T-helper 1 cell treated with Interleukin-12 subunit alpha and Interleukin-12 subunit beta and Interleukin-4 antibody, amounts not matched to agents 30 ng/mL and 1 ng/mL, for 36 hours (primary cell): ENCODE measurements around the gene RAB21. TPM values are rescaled to one million over a fixed set of nuclear protein-coding genes. Genes with fewer than 3 reads are reported as not detected.

Experiments
- intact Hi-C: fragments of 100-400 bp; cut with micrococcal nuclease; formaldehyde crosslinking; loops from one replicate; pipeline ENCODE4 v1.15.1; 2024
- total RNA-seq: library from RNA; stranded (reverse); gene quantifications from 2 replicates; pipeline ENCODE4 v1.2.3, GENCODE V29; 2022

Gene RAB21
- 63.3 and 70.8 TPM in 2 replicates for total RNA-seq

- intact Hi-C loops: loop anchor here (1.0 to 2.0 kb wide), 5 partner anchors 68 to 1510 kb away; partner anchors contain the start of genes TBC1D15, TMEM19 and ZFC3H1
These were observed at the start of gene RAB21 for GRCh38 chr12:71754461-71755145. TSS of gene RAB21 (plus strand) at chr12:71754863. CDS start at chr12:71755130, 267 bp downstream.

DNA sequence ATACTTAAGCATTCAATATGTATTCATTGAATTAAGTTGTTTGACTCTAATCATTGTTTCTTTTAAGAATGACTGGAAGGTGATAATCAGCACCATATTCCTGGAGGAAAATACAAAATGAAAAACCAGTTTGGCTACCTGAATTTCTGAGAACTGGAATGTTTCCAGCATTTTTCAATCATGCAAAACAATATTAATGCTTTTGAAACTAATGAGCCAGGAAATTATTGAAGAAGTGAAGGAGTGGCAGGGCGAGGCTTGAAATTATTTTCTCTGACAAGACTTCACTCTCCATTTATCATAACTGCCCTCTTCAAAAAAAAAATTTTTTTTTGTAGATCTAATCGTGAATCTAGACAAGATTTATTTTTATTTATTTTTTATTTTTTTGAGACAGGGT lies 49.7 kb upstream of the RAB21 start:
- intact Hi-C loops: no loop called here

- intact Hi-C loops: no loop called here
These were observed 46.0 kb upstream of the RAB21 start for GRCh38 chr12:71708658-71709057.

GRCh38 chr12:71710276-71711125 lies 44.2 kb upstream of the RAB21 start:
- intact Hi-C loops: no loop called here

GRCh38 chr12:71718611-71719010 lies 36.1 kb upstream of the RAB21 start:
- intact Hi-C loops: no loop called here

DNA sequence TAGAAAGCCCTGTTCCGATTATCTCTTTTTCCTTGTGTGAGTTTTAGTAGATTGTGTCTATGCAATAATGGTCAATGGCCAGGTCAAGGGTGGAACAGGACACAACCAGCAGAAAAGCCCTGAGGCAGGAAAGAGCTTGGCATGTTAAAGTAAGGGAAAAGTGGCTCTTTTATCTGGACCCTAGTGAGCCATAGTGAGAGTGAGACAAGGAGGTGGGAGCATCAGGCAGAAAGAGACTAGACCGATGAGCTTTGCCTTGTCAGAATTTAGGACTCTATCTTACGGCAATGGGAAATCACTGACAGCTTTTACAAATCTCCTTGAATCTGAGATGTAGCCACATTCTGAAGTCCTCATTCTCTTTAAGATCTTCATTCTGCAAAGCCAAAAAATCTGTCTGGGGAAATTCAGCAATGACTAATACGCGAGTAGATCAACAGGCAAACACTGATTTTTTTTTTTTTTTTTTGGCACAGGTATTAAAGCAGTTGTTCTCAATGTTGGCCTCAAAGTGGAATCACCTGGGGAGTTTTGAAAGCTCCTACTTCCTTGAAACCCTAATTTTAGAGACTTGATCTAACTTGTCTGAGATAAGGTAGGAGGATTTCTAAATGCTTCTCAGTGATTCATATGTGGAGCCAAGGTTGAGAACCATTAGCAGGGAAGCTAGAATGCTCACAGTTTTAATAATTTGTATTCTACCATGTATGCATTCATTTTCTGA lies 34.9 kb upstream of the RAB21 start:
- intact Hi-C loops: no loop called here

- intact Hi-C loops: no loop called here
These were observed 32.7 kb upstream of the RAB21 start for GRCh38 chr12:71721783-71722505.

DNA sequence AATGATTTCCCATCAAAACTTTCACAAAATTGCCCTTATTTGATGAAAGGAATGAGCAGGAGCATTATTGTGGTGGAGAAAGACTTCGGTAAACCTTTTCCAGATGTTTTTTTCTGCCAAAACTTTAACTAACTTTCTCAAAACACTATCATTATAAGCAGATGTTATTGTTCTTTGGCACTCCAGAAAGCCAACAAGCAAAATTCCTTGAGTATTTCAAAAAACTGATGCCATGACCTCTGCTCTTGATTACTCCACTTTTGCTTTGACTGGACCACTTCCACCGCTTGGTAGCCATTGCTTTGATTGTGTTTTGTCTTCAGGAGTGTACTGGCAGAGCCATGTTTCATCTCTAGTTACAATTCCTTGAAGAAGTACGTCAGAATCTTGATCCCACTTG lies 29.7 kb upstream of the RAB21 start:
- intact Hi-C loops: no loop called here

- intact Hi-C loops: no loop called here
These were observed 28.1 kb upstream of the RAB21 start for GRCh38 chr12:71726548-71726947.

DNA sequence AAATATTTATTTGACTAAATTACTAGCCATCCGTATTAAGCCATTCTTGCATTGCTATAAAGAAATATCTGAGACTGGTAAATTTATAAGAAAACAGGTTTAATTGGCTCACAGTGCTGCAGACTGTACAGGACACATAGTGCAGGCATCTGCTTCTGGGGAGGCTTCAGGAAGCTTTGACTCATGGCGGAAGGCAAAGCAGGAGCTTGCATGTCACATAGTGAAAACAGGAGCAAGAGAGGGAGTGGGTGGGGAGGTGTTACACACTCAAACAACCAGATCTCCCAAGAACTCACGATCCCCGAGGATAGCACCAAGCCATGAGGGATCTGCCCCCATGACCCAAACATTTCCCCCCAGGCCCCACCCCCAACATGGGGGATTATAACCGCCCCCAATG lies 26.7 kb upstream of the RAB21 start:
- intact Hi-C loops: no loop called here

GRCh38 chr12:71730936-71731335 lies 23.7 kb upstream of the RAB21 start:
- intact Hi-C loops: no loop called here

DNA sequence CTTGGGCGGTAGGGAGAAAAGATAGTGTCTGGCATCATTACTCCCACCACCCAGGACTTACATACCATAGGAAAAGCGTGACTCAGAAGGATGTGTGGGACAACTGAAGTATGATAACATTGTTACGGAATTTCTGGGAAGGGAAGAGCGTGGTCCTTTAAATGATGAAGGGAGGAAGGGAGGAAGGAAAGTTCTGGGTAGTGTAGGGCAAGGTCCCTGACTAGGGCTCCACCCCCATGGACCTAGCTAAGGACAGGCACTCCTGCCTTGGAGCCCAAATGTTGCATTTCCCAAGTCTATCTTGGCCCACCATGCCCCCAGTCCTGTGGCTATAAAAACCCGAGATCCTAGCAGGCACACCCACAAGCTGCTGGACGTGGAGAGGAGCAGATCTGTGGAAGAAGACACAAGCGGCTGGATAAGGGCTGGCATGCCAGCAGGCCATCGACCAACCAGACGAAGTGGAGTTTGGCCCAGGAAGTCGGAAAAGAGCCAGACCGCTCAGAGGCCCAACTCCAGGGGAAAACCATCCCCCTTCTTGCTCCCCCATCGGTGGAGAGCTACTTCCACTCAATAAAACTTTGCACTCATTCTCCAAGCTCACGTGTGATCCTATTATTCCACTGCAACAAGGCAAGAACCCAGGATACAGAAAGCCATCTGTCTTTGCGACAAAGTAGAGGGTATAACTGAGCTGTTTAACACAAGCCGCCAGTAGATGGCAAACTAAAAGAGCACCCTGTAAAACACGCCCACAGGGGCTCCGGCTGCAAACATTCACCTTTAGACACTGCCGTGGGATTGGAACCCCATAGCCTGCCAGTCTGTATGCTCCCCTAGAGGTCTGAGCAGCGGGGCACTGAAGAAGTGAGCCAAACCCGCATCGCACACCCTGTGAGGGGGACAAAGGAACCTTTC lies 23.0 kb upstream of the RAB21 start:
- intact Hi-C loops: no loop called here

- intact Hi-C loops: no loop called here
These were observed 22.3 kb upstream of the RAB21 start for GRCh38 chr12:71732357-71732712.

- intact Hi-C loops: no loop called here
These were observed 17.5 kb upstream of the RAB21 start for GRCh38 chr12:71737197-71737596.

DNA sequence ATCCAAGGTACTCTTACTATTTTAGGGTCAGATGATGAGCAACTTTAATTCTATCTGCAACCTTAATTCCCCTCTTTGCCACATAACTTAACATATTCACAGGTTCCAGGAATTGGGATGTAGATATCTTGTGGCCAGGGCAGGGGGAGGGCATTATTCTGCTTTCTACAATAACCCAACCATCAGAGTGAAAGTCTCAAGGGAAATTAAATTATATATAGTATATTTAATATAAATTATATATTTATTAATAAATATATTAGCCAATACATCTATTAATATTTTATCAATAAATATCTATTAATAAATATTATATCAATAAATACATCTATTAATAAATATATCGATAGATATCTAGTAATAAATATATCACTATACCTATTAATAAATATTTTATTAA lies 11.7 kb upstream of the RAB21 start:
- intact Hi-C loops: loop anchor here (10.0 kb wide), 1 partner anchor 1868 kb away; no protein-coding TSS in a partner anchor

DNA sequence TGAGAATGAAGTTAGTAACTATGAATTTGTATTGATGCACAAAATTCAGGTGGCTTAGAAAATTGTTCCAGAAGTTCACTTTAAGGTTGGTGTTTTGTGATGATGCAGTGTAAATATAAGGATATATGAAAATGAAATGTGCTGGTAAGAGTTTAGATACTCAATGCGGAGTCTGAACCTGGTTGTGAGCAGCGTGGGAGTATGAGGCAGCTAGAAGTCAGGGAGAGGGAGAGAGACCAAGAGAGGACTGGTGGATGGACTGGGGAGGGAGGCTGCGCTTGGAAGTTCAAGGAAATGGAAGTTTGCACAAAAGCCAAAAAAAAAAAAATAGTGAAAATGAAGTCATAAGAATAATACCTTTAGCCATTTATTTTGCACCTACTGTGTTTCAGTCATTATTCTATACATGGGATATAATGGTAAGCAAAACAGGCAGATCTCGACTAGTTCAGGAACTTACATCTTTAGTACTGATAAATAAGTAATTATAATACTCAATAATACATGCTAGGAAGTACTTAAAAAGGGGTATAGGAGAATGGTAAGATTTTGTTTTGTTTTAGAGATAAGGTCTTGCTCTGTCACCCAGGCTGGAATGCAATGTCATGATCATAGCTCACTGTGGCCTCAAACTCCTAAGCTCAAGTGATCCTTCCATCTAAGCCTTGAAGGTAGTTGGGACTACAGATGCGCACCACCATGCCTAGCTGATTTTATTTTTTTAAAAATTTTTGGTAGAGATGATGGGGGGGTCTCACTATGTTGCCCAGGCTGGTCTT lies 10.0 kb upstream of the RAB21 start:
- intact Hi-C loops: loop anchor here (10.0 kb wide), 1 partner anchor 1870 kb away; no protein-coding TSS in a partner anchor

- intact Hi-C loops: loop anchor here (1.0 to 10.0 kb wide), 6 partner anchors 60 to 1872 kb away; partner anchors contain the start of genes TMEM19 and ZFC3H1
These were observed 7.6 kb upstream of the RAB21 start for GRCh38 chr12:71746974-71747611.

- intact Hi-C loops: loop anchor here (10.0 kb wide), 1 partner anchor 1873 kb away; no protein-coding TSS in a partner anchor
These were observed 6.4 kb upstream of the RAB21 start for GRCh38 chr12:71748081-71748850.
